ENCODE results near the gene ADNP2.
"Not testable (repeated sequence)": the region's sequence is repeated elsewhere in the genome, so short reads cannot be mapped to it uniquely, and the experiment has no call there.

DNA sequence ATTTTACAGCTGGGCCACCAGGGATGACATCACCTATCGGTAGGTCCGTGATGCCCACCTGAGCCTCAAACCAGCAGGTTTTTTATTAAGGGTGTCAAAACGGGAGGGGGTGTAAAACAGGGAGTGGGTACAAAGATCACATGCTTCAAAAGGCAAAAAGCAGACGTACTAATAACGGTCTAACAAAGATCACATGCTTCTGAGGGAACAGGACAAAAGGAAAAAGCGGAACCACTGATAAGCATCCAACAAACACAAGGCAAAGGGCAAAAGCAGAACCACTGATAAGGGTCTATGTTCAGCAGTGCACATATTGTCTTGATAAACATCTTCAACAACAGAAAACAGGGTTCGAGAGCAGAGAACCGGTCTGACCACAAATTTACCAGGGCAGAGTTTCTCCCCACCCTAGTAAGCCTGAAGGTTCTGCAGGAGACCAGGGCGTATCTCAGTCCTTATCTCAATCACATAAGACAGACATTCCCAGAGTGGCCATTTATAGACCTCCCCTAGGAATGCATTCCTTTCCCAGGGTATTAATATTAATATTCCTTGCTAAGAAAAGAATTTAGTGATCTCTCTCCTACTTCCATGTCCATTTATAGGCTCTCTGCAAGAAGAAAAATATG is 55.8 kb downstream of the ADNP2 start:
- TF ChIP-seq, protein P1, sequence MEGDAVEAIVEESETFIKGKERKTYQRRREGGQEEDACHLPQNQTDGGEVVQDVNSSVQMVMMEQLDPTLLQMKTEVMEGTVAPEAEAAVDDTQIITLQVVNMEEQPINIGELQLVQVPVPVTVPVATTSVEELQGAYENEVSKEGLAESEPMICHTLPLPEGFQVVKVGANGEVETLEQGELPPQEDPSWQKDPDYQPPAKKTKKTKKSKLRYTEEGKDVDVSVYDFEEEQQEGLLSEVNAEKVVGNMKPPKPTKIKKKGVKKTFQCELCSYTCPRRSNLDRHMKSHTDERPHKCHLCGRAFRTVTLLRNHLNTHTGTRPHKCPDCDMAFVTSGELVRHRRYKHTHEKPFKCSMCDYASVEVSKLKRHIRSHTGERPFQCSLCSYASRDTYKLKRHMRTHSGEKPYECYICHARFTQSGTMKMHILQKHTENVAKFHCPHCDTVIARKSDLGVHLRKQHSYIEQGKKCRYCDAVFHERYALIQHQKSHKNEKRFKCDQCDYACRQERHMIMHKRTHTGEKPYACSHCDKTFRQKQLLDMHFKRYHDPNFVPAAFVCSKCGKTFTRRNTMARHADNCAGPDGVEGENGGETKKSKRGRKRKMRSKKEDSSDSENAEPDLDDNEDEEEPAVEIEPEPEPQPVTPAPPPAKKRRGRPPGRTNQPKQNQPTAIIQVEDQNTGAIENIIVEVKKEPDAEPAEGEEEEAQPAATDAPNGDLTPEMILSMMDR (IDR thresholded peaks at IDR 0.05; ENCODE audit: low read depth, low read length) = not testable (repeated sequence)
- TF ChIP-seq POLR2A (IDR thresholded peaks at IDR 0.05; ENCODE audit: extremely low read depth, insufficient read length) = not testable (repeated sequence)

Measured in NB4 (cell line).